SU-DHL-6 (cell line): ENCODE results near the gene ME3.

Experiments
- H2AFZ ChIP-seq: fragments of 200-600 bp; sonication (generic); 2 replicates; pipeline ENCODE4 v1.6.1; 2014; ENCODE audit warnings: low read depth, mild to moderate bottlenecking, moderate library complexity, mixed read lengths, antibody characterized with exemption, low read length; ENCODE audit not compliant: severe bottlenecking
- H3F3A ChIP-seq: fragments of 200-600 bp; shearing (Covaris generic); 2 replicates; pipeline ENCODE4 v1.6.0; 2016; ENCODE audit warnings: antibody characterized with exemption, mild to moderate bottlenecking; ENCODE audit not compliant: insufficient read depth
- H3K27ac ChIP-seq: fragments of 200-600 bp; sonication (generic); 2 replicates; pipeline ENCODE4 v1.5.1; 2016; ENCODE audit warnings: low read depth, mild to moderate bottlenecking, low read length, moderate library complexity, mixed read lengths
- H3K27me3 ChIP-seq: fragments of 200-600 bp; sonication (generic), shearing (Covaris generic); 2 replicates; pipeline ENCODE4 v1.6.0; 2014; ENCODE audit warnings: mild to moderate bottlenecking, low read length
- H3K36me3 ChIP-seq: fragments of 200-600 bp; sonication (generic); 2 replicates; pipeline ENCODE4 v1.6.1; 2014; ENCODE audit warnings: mild to moderate bottlenecking, low read length, mixed read lengths
- H3K4me2 ChIP-seq: fragments of 300-600, 200-600 bp; shearing (Covaris generic), sonication (generic); 2 replicates; pipeline ENCODE4 v1.6.0; 2014; ENCODE audit warnings: low read length, low read depth, mild to moderate bottlenecking; ENCODE audit not compliant: poor library complexity, severe bottlenecking
- H3K4me3 ChIP-seq: fragments of 200-600 bp; sonication (generic); 2 replicates; pipeline ENCODE4 v1.5.1; 2014; ENCODE audit warnings: antibody characterized with exemption, low read length, mild to moderate bottlenecking, mixed read lengths; ENCODE audit not compliant: insufficient read depth, poor library complexity, severe bottlenecking
- H3K79me2 ChIP-seq: fragments of 200-600 bp; sonication (generic); 2 replicates; pipeline ENCODE4 v1.6.1; 2014; ENCODE audit warnings: mild to moderate bottlenecking, low read length, moderate library complexity; ENCODE audit not compliant: insufficient read depth
- H3K9ac ChIP-seq: fragments of 200-600 bp; sonication (generic); 2 replicates; pipeline ENCODE4 v1.7.0; 2014; ENCODE audit warnings: mild to moderate bottlenecking, low read length
- H3K9me2 ChIP-seq: fragments of 200-600 bp; sonication (generic); replicated peaks from 2 replicates; pipeline ENCODE4 v1.6.1; 2014; ENCODE audit warnings: low read length; ENCODE audit not compliant: insufficient read depth
- H3K9me3 ChIP-seq: fragments of 200-600 bp; sonication (generic); 2 replicates; pipeline ENCODE4 v1.6.1; 2014; ENCODE audit warnings: low read length, mixed read lengths; ENCODE audit not compliant: insufficient read depth
- H4K20me1 ChIP-seq: fragments of 200-600 bp; sonication (generic); 2 replicates; pipeline ENCODE4 v1.6.1; 2014; ENCODE audit warnings: low read depth, mild to moderate bottlenecking, antibody characterized with exemption, low read length, moderate library complexity, mixed read lengths
- CTCF ChIP-seq: fragments of 200-600 bp; sonication (generic); IDR thresholded peaks from one replicate; pipeline ENCODE4 v1.5.1; 2017; ENCODE audit warnings: antibody characterized with exemption, mild to moderate bottlenecking, low read length, moderate library complexity; ENCODE audit not compliant: insufficient read depth, poor library complexity, severe bottlenecking
- EZH2phosphoT487 ChIP-seq: fragments of 200-600 bp; sonication (generic), shearing (Covaris generic); conservative IDR thresholded peaks from 2 replicates; pipeline ENCODE4 v1.6.1; 2018; ENCODE audit warnings: mild to moderate bottlenecking, antibody characterized with exemption, low read length, moderate library complexity, mixed read lengths

Gene ME3

GRCh38 chr11:86710936-86711335 lies 38.5 kb upstream of the ME3 start:
- Histone ChIP-seq H3K27ac (no peak overlapping the region), H3K36me3 (no peaks in the 10 kb centered on the region), H3K4me3 (no peak overlapping the region), H3F3A (no peaks in the 10 kb centered on the region), H3K4me2 (no peak overlapping the region), H3K79me2 (no peaks in the 10 kb centered on the region), H3K9me3 (no peaks in the 10 kb centered on the region), H4K20me1 (no peaks in the 10 kb centered on the region), H3K27me3 (no peaks in the 10 kb centered on the region), H2AFZ (no peak overlapping the region), H3K9ac (no peak overlapping the region), H3K9me2 (no peaks in the 10 kb centered on the region)
- TF ChIP-seq EZH2phosphoT487 (no peak), CTCF (no peak)

GRCh38 chr11:86708669-86709068 lies 36.3 kb upstream of the ME3 start:
- Histone ChIP-seq H3K9me2 (no peaks in the 10 kb centered on the region), H3K27me3 (no peaks in the 10 kb centered on the region), H3K36me3 (no peaks in the 10 kb centered on the region), H3K79me2 (no peaks in the 10 kb centered on the region), H3K9ac (no peak overlapping the region), H3K4me3 (no peak overlapping the region), H3K9me3 (no peaks in the 10 kb centered on the region), H3F3A (no peaks in the 10 kb centered on the region), H3K4me2 (no peak overlapping the region), H3K27ac (no peak overlapping the region), H4K20me1 (no peaks in the 10 kb centered on the region), H2AFZ (no peak overlapping the region)
- TF ChIP-seq CTCF (no peak), EZH2phosphoT487 (no peak)

- H3K27ac ChIP-seq = no peak overlapping the region
- H3K9me3 ChIP-seq = no peaks in the 10 kb centered on the region
- no peak overlapping the region for H3K9ac ChIP-seq
- H3K79me2 ChIP-seq = no peaks in the 10 kb centered on the region
- H3K27me3 ChIP-seq = no peaks in the 10 kb centered on the region
- no peak overlapping the region for H3K4me2 ChIP-seq
- H3K36me3 ChIP-seq = no peaks in the 10 kb centered on the region
- H3K9me2 ChIP-seq = no peaks in the 10 kb centered on the region
- TF ChIP-seq EZH2phosphoT487 = no peak
- no peak for TF ChIP-seq CTCF
- H2AFZ ChIP-seq = no peak overlapping the region
- no peaks in the 10 kb centered on the region for H3F3A ChIP-seq
- no peak overlapping the region for H3K4me3 ChIP-seq
- no peaks in the 10 kb centered on the region for H4K20me1 ChIP-seq
Measured at GRCh38 chr11:86706338-86707131, 34.1 kb upstream of the ME3 start.
